H54 (cell line): Measurements from ENCODE around the gene ST8SIA5.
"Not testable (repeated sequence)": the region's sequence is repeated elsewhere in the genome, so short reads cannot be mapped to it uniquely, and the experiment has no call there.

Experiments used
- DNase-seq: peaks from one replicate; pipeline ENCODE4 v3.0.0; 2011; ENCODE audit warnings: low spot score, mixed read lengths; ENCODE audit not compliant: insufficient read length
- FAIRE-seq: peaks from 3 replicates; lab custom pipeline; 2011; peaks lifted over from hg19 to GRCh38; lab: Jason Lieb, UNC
- POLR2A ChIP-seq: IDR thresholded peaks from 2 replicates; pipeline ENCODE4 v1.6.1; 2011; ENCODE audit warnings: low read depth, mild to moderate bottlenecking, low read length

Gene ST8SIA5, protein sequence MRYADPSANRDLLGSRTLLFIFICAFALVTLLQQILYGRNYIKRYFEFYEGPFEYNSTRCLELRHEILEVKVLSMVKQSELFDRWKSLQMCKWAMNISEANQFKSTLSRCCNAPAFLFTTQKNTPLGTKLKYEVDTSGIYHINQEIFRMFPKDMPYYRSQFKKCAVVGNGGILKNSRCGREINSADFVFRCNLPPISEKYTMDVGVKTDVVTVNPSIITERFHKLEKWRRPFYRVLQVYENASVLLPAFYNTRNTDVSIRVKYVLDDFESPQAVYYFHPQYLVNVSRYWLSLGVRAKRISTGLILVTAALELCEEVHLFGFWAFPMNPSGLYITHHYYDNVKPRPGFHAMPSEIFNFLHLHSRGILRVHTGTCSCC

DNA sequence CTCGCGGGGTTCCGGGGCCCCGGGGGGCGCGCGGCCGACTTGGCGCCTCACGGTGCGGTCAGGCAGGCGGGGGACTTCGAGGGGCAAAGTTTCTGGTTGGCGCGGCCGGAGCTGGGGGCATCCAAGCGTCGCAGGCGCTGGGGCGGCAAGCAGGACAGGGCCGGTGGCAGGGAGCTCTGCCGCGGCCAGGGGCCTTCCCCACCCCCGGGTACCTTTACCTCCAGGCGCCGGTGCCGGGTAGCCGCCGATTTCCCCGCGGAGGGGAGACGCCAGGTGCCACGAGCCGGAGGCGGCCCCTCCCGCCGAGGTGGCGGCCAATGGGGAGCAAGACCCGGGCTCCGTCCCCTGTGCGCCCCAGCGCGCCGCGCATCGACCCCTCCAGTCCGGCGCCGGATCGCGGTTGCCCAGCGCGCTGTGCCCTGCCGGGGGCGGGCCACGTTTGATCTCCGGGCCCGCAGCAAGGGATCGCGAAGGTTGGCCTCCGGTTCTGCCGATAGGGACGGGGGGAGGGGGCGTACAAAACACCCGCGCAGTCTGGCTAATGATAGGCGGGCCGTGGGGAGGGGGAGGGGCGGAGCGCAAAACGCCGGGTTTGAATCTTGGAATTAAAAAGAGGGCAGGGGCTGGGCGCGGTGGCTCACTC is at the start of gene ST8SIA5:
ST8SIA5 (minus strand) TSS at position 495 of the 643 bp plus-strand sequence. CDS start 545 bp downstream, outside the sequence.
- DNase-seq, result no peak
- no peak for TF ChIP-seq POLR2A
- FAIRE-seq, result no peak

DNA sequence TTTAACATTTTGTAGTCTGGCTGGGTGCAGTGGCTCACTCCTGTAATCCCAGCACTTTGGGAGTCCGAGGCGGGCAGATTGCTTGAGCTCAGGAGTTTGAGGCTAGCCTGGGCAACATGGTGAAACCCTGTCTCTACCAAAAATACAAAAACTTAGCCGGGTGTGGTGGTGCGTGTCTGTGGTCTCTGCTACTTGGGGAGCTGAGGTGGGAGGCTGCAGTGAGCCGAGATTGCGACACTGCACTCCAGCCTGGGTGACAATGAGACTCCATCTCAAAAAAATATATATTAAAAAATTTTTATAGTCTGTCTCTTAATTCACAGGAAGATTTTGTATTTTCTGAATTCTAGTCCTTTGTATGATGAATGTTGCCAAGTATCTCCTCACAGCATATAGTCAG is 39.1 kb upstream of the ST8SIA5 start:
- not testable (repeated sequence) for FAIRE-seq

DNA sequence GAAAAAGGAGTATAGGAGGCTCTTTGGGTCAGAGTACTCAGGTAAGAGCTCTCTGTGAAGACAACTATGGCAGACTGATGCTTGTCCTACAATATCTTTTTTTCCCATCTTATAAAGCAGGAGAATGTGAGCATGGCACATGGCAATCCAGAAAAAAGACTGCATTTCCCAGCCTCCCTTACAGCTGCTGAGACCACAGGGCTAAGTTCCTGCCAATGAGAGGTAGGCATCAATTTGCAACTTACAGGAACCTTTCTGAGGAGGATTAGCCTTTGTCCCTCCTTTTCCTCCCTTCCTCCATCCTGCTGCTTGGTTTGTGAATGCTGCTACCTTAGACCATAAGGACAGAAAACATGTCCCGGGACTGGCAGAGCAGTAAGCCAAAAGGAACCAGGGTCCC is 37.8 kb upstream of the ST8SIA5 start:
- no peak for FAIRE-seq
- DNase-seq, result no peak
- TF ChIP-seq POLR2A, result no peak

More for the DNA sequence above, 39.1 kb upstream of the ST8SIA5 start:
- not testable (repeated sequence) for DNase-seq

DNA sequence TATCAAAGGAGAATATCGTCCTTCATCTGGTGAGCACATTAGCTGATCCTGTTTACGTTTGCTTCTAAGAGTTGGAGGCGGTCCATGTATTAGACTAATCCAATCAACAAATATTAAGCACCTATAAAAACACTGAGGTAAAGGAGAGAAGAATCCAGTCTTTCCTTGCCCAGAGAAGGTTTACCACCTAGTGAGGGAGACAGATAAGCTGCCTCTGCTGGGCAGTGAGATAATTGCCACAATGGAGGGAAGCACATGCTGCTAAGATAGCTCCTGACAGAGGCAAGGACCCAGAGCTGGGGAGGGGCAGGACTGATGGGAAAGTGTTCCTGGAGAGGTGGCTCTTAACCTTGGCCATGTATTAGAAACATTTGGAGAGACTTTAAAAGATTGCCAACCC is 36.7 kb upstream of the ST8SIA5 start:
- no peak for DNase-seq
- FAIRE-seq, result no peak
- TF ChIP-seq POLR2A, result no peak

DNA sequence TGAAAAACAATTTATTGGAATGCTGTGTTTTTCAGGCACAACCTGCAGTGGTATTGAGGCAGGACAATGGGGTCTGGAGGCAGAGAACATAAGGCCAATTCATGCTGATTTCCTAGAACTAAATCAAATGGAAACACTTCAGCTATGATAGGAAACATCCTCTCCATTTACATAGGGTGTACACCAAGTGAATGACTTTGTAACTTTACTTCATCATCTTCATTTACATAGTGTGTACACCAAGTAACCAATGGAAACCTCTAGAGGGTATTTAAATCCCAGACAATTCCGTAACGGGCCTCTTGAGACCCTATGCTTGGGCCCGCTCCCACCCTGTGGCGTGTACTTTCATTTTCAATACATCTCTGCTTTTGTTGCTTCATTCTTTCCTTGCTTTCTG is 32.2 kb upstream of the ST8SIA5 start:
- DNase-seq (no peak), FAIRE-seq (no peak)
- TF ChIP-seq POLR2A, result no peak

DNA sequence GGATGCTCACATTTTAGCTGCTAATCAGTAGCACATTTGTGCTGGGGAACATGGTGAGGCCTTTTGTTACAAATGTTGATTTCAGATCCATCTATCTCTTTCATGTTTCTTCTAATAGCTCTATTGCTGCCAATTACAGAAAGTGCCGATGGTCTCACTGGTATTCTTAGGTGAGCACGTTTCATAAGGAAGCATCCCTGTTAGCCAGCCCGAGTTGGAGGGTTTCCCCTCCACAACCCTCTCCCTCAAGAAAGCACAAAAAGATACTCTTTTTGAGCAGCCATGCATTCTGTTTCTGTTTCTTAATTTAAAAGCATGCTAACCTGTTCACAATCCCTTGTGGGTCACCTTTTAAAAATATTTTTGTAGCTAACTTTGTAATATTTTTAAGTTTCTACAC is 30.8 kb upstream of the ST8SIA5 start:
- no peak for TF ChIP-seq POLR2A
- DNase-seq, result no peak
- FAIRE-seq, result no peak

DNA sequence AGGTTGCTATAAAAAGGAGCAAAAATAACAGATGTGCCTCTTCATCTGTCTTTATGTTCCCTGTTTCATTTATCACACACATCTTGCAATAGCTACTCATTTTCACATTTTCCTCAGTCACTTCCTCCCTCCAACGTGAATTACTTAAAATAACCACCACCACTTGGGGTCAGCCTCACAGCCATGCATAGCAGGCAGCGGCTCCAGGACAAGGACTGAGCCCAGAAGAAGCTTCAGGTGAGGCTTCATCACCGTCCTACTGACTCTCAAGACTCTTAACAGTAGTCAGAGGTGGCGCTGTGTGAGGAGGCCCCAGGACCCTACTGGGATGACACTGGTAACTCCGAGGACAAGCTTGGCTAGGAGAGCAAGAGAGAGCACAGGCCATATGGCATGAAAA is 15.5 kb upstream of the ST8SIA5 start:
- FAIRE-seq (no peak), DNase-seq (no peak)
- TF ChIP-seq POLR2A, result no peak

DNA sequence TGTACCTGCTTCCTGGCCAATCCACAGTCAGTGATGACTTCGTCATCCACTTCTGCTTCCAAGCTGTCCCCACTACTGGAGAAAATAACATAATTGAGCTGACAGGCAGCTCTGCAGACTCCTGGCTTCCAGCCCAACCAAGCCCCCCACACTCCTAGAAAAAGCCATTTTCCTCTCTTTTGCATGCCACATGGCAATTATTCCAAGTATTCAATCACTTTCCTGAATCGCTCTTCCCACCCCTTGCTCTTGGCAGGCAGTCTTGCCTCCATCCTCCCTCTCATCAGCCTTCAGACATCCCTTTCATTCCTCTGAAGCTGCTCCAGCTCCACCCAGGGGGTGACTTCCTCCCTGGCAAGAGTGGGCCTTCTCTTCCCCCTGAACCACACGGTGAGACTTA is 14.3 kb upstream of the ST8SIA5 start:
- no peak for DNase-seq
- FAIRE-seq, result no peak
- TF ChIP-seq POLR2A, result no peak

DNA sequence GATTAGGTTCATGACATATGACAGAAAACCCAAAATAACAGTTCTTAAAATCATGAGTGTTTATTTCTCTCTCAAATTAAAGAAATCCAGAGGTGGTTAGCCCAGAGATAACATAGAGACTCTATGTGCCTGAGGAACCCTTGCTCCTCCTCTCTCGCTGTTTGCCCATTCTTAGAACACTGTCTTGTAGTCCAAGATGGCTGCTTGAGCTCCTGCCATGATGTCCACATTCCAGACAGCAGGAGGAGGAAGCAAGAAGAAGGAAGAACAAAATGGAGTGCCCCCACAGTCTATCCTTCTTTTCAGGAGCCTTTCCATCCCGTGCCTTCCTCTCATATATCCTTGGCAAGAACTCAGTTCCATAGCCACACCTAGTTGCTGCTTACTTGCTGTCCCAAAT is 13.9 kb upstream of the ST8SIA5 start:
- no peak for DNase-seq
- no peak for TF ChIP-seq POLR2A
- FAIRE-seq, result no peak

DNA sequence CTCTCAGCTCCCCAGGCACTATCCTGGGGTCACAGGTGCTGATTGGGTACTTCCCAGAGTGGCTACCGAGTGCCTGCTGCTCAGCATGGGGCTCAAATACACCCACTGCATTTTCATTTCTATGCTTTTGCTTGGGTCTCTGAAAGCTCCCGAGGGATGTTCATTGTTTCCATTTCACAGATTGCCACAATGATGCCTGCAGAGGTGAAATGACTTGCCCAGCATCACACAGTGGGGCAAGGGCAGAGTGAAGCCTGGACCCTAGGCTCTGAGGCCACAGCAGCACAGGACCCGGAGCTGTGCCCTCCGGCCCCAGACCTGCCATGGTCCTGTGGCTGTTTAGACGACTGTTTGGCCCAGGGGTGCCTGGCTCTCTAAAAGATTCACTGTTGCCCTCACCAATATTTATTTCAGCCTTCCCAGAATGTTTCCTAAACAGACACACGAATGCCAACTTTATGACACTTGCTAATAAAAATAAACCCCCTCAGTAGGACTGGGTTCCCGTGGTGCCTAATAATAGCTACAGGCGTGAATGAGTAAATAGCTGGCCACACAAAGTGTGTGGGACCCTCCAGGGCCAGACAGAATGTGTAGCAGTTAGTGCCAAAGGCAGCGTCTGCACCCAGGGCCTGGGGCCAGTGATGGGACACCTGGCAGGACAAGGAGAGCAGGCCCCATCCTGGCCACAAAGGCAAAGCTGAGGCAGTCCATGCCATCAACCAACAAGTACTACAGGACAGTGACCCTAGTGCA is 11.5 kb upstream of the ST8SIA5 start:
- no peak for DNase-seq
- no peak for FAIRE-seq
- no peak for TF ChIP-seq POLR2A

DNA sequence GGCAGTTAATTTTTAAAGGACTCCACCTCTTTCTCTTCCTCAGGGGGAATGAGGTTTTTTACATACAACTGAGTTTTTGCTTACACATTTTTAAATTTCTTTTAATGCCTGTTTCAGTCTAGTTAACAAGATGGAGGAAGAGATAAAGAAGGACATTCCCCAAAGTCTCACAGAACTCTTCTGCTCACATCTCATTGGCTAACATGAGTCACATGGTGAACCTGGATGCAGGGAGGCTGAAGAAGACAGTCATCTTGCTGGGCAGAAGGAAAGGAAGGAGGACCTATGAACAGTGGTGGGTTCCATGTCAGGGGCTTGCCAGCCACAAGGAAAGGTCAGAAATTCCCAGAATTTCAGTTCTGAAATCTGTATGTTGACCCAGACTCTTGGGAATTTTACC is 10.4 kb upstream of the ST8SIA5 start:
- FAIRE-seq, result no peak
- DNase-seq, result no peak
- TF ChIP-seq POLR2A, result no peak

DNA sequence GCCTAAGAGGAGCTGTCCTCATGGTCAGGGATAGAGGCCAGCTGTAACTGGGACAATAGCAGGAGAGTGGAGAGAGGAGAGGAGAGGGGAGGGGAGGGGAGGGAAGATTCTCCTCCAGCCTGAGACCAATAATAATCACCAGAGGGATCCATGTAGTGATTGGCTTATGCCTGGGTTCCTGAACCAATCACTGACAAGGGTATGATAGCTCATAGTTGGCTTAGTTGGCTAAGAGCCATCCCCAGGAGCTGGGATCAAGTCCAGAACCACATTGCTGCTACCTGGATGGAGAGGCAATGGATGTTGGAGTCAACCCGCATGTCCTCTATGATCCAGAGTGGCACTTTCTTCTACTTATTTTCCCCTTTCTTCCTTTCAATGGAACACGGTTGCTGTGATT is 7.7 kb upstream of the ST8SIA5 start:
- no peak for TF ChIP-seq POLR2A
- DNase-seq (no peak), FAIRE-seq (no peak)

DNA sequence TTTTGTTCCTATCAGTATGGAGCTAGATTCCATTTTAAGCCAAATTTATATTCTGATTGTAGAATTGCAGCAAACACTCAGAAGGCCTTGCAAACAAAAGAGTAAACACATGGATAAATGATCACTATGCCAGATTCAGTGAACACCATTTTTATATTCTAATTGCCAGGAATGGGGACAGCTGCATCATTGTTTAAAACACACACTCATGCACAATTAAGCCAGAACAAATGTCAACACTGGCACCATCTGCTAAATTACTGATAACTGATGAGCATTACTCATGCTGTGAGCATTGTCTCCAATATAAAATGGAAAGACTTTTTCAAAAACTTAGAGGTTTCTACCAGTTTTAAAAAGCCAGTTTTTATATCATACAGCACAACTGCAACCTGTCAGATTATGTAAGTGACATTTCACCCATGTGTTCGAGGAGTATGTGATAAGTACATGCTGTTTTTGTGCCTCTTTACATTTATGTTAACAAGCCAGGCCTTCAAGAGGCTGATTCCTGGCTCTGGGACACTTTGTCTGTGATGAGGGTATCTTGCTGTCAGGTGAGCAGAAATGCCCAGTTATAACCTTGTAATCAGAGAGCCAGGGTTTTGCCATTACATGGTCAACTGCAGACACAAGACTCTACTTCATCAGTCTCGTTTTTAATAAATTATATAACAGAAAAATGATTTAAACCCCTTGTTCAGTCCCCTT is 4.4 kb upstream of the ST8SIA5 start:
- DNase-seq, result no peak
- TF ChIP-seq POLR2A, result no peak
- FAIRE-seq, result no peak

DNA sequence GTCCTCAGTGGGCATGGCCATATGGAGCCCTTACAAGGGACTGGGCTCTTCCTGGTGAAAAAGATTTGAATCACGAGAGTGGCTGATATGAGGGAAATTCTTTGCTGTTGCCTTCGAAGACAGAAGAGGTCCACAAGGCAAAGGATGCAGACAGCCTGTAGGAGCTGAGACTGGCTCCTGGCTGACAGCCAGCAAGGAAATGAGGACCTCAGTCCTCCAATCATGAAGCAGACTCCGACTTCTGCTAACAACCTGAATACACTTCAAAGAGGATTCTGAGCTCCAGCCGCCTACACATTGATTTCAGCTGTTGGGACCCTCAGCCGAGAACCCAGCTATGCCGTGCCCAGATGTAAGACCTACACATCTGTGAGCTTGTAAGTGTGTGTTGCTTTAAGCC is 3.0 kb upstream of the ST8SIA5 start:
- no peak for DNase-seq
- no peak for FAIRE-seq
- no peak for TF ChIP-seq POLR2A
